GM12873 (cell line): ENCODE data around the gene CSF3R.

Source experiments
- TF ChIP-seq, protein P1 (sequence below): IDR thresholded peaks from 2 replicates; pipeline ENCODE4 v1.5.1; 2012; ENCODE audit warnings: low read depth, mild to moderate bottlenecking, moderate library complexity, low read length, control low read depth; ENCODE audit not compliant: insufficient read depth; ENCODE audit errors: missing control alignments

Gene CSF3R

DNA sequence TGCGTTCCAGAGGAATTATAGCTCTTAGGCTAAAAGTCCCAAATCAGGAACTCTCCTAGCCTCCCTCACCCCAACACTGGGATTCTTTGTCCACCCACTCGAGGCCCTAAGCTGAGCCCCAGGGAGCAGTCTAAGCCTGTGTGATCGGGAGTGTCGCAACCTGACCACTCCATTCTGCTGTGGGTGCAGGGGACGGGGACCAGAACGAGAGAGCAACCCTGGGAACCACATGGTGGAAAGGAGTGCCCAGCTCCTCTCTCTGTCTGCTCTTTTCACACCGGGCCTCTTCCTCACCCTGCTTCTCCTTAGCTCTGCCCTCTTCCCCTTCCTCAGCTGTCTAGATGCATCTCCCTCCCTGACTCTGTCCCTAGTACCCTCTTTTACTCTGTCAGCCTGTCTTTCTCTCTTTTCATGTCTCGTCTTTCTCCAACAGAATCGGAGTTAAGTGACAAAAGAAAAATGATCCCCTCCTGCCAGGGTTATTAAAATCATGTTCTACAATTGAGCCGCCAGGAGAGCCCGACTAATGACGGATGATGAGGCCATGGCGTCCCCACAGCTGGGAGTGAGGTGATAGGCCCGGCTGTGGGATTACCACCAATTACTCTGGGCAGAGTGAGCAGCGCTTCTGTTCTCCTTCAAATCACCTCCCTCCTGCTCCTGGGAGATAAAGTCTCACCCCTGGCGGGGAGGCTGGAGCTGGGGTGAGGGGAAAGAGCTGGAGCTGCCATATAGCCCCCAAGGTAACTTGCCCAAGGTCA, 34.5 kb upstream of the CSF3R start:
- TF ChIP-seq, protein P1, sequence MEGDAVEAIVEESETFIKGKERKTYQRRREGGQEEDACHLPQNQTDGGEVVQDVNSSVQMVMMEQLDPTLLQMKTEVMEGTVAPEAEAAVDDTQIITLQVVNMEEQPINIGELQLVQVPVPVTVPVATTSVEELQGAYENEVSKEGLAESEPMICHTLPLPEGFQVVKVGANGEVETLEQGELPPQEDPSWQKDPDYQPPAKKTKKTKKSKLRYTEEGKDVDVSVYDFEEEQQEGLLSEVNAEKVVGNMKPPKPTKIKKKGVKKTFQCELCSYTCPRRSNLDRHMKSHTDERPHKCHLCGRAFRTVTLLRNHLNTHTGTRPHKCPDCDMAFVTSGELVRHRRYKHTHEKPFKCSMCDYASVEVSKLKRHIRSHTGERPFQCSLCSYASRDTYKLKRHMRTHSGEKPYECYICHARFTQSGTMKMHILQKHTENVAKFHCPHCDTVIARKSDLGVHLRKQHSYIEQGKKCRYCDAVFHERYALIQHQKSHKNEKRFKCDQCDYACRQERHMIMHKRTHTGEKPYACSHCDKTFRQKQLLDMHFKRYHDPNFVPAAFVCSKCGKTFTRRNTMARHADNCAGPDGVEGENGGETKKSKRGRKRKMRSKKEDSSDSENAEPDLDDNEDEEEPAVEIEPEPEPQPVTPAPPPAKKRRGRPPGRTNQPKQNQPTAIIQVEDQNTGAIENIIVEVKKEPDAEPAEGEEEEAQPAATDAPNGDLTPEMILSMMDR, result no peak

DNA sequence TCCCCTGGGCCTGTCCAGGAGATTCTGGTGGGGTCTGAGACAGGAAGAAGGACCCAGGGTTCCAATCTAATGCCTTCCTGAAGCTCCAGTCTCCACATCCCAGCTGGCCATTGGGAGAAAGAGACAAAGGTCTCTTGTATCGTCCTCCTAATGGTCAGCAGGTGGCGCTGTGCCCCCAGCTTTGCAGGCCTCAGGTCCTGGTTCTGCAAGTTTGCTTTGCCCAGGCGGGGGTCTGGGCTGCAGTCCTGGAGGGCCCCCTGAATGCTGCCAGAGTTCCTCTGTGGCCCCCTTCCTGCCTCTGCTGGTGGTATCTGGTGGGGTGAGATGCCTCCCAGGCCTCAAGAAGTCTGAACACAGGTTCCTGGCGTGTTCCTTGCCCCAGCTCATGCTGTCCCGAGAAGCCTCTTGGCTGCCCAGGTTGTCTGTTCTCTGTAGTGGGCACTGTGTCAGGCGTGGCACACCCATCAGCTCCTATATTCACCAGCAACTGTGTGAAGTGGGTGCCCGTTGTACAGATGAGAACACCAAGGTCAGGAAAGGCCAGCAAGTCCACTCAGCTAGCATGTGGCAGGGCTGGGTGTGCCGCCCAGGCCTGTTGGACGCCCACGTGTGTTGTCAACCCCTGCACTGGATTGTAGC, 33.8 kb upstream of the CSF3R start:
- TF ChIP-seq, protein P1, result peak; percentile 94

GRCh38 chr1:36515315-36516138, 32.8 kb upstream of the CSF3R start:
- TF ChIP-seq, protein P1, result no peak

GRCh38 chr1:36514501-36514900, 31.8 kb upstream of the CSF3R start:
- TF ChIP-seq, protein P1, result no peak

DNA sequence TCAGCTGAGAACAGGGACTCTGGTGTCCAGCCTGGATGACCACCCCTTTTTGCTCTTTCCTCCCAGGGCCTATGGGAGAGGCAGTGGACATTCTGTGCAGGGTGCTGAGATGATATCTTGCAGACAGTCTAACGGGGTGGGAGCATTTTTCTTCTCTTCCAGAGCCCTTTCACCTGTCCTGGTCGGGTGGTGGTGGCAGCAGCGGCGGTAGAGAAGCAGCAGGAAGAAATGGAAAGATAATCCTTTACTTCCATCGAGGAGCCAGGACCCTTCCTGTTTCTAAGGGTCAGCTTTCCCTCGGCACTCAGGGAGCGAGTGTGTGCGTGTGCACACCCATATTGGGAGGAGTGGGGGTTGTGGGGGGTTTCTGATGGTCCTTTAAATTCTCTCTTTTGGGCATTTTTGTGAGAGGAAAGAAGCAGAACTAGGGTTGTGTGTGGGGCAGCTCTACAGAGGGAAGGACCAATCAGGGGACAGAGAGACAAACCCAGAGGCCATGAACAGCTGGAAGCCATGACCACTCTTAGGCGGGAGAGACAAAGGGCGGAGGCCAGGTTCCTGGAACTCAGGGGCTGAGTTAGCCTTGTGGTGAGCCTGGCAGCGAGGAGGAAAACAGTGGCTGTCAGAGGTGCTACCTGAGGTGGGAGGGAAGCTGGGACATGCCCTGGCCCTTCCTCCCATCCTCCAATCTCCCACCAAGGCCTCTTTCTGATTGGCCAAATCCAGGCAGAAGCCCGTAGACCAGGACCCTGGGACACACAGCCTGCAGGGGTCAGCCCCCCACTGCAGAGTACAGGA, 31.2 kb upstream of the CSF3R start:
- TF ChIP-seq, protein P1, result no peak

- TF ChIP-seq, protein P1, result no peak
Observed at GRCh38 chr1:36512842-36513241, 30.1 kb upstream of the CSF3R start.
